ENCODE results near the gene STRIP1.

Gene STRIP1

GRCh38 chr1:110097507-110098221 lies 63.2 kb downstream of the STRIP1 start:
- no peak for DNase-seq (ENCODE audit: low read depth)

GRCh38 chr1:110098222-110099026 lies 64.0 kb downstream of the STRIP1 start:
- no peak for DNase-seq (ENCODE audit: low read depth)

- DNase-seq (ENCODE audit: low read depth): no peak
Measured at GRCh38 chr1:110100335-110100734, 65.9 kb downstream of the STRIP1 start.

- no peak for DNase-seq (ENCODE audit: low read depth)
Measured at GRCh38 chr1:110102081-110102480, 67.7 kb downstream of the STRIP1 start.

Data from fibroblast of the conjunctiva (primary cell).